ENCODE results near the gene NFRKB. TPM values are rescaled to one million over a fixed set of nuclear protein-coding genes. Genes with fewer than 3 reads are reported as not detected.
"Not testable (repeated sequence)": the region's sequence is repeated elsewhere in the genome, so short reads cannot be mapped to it uniquely, and the experiment has no call there.

The NFRKB gene
- total RNA-seq, 2 experiments from 2014 or later, result 35.2 to 36.6 TPM

GRCh38 chr11:129881570-129882170 is 13.7 kb downstream of the NFRKB start:
- intact Hi-C loops (cut with micrococcal nuclease), result no loop called here
- ATAC-seq (peak; percentile 82), DNase-seq (peak; percentile 59)
- Mint-ChIP-seq H3K36me3 (ENCODE audit: low read depth) (peaks cover 61% of the 10 kb centered on the region), H3K4me1 (ENCODE audit: low read depth) (no peaks in the 10 kb centered on the region), H3K27ac (no peak overlapping the region), H3K4me3 (no peak overlapping the region), H3K27me3 (no peaks in the 10 kb centered on the region), H3K9me3 (no peaks in the 10 kb centered on the region)
- POLR2A ChIA-PET, result interaction anchor here (1.1 to 1.5 kb wide), 2 partner anchors 9 to 205 kb away, joined by 3 to 5 read pairs; no protein-coding TSS in a partner anchor
- CTCF ChIA-PET, result interaction anchor here (0.6 to 3.4 kb wide), 12 partner anchors 9 to 1446 kb away, joined by 3 to 13 read pairs (median 4); no protein-coding TSS in a partner anchor
- TF ChIP-seq CTCF (IDR thresholded peaks at IDR 0.05), result peak; percentile 61

- CTCF ChIA-PET, result interaction anchor here (3.4 kb wide), 1 partner anchor 252 kb away, joined by 13 read pairs; no protein-coding TSS in a partner anchor
- ATAC-seq, result no peak
- H3K27me3 Mint-ChIP-seq, result no peaks in the 10 kb centered on the region
- H3K4me1 Mint-ChIP-seq (ENCODE audit: low read depth), result no peaks in the 10 kb centered on the region
- no peak overlapping the region for H3K4me3 Mint-ChIP-seq
- peaks cover 54% of the 10 kb centered on the region for H3K36me3 Mint-ChIP-seq (ENCODE audit: low read depth)
- no peak overlapping the region for H3K27ac Mint-ChIP-seq
- H3K9me3 Mint-ChIP-seq, result no peaks in the 10 kb centered on the region
- no peak for TF ChIP-seq CTCF (IDR thresholded peaks at IDR 0.05)
- DNase-seq, result no peak
- POLR2A ChIA-PET, result no interaction called here
- intact Hi-C loops (cut with micrococcal nuclease), result no loop called here
These were observed 15.1 kb downstream of the NFRKB start for GRCh38 chr11:129880311-129880710.

GRCh38 chr11:129871914-129872313 is 23.5 kb downstream of the NFRKB start:
- no peak for TF ChIP-seq CTCF (IDR thresholded peaks at IDR 0.05)
- H3K4me3 Mint-ChIP-seq, result no peak overlapping the region
- no peak for ATAC-seq
- no peak for DNase-seq
- no peaks in the 10 kb centered on the region for H3K27me3 Mint-ChIP-seq
- POLR2A ChIA-PET, result no interaction called here
- intact Hi-C loops (cut with micrococcal nuclease), result no loop called here
- H3K27ac Mint-ChIP-seq, result no peak overlapping the region
- H3K36me3 Mint-ChIP-seq (ENCODE audit: low read depth), result peaks cover 50% of the 10 kb centered on the region
- CTCF ChIA-PET, result interaction anchor here (1.0 kb wide), 1 partner anchor 9 kb away, joined by 3 read pairs; no protein-coding TSS in a partner anchor
- H3K9me3 Mint-ChIP-seq, result no peaks in the 10 kb centered on the region
- peaks cover 3% of the 10 kb centered on the region for H3K4me1 Mint-ChIP-seq (ENCODE audit: low read depth)

GRCh38 chr11:129868626-129869025 is 26.8 kb downstream of the NFRKB start:
- intact Hi-C loops (cut with micrococcal nuclease), result not testable (repeated sequence)

GRCh38 chr11:129866311-129866710 is 29.1 kb downstream of the NFRKB start:
- ChIA-PET POLR2A (no interaction called here), CTCF (interaction anchor here (1.0 kb wide), 1 partner anchor 266 kb away, joined by 3 read pairs; no protein-coding TSS in a partner anchor)
- no peak for TF ChIP-seq CTCF (IDR thresholded peaks at IDR 0.05)
- Mint-ChIP-seq H3K4me1 (ENCODE audit: low read depth) (peaks cover 22% of the 10 kb centered on the region), H3K9me3 (no peaks in the 10 kb centered on the region), H3K36me3 (ENCODE audit: low read depth) (peaks cover 66% of the 10 kb centered on the region), H3K4me3 (no peak overlapping the region), H3K27ac (peak overlapping the region; percentile 31), H3K27me3 (no peaks in the 10 kb centered on the region)
- ATAC-seq (no peak), DNase-seq (no peak)
- intact Hi-C loops (cut with micrococcal nuclease), result no loop called here

More at GRCh38 chr11:129868626-129869025, 26.8 kb downstream of the NFRKB start:
- H3K4me1 Mint-ChIP-seq (ENCODE audit: low read depth); CTCF ChIA-PET; ATAC-seq; H3K27me3 Mint-ChIP-seq; H3K9me3 Mint-ChIP-seq; H3K27ac Mint-ChIP-seq; H3K4me3 Mint-ChIP-seq; DNase-seq: not testable (repeated sequence)
- POLR2A ChIA-PET, result interaction anchor here (0.7 kb wide), 1 partner anchor 323 kb away, joined by 3 read pairs; no protein-coding TSS in a partner anchor
- H3K36me3 Mint-ChIP-seq (ENCODE audit: low read depth), result peaks cover 60% of the 10 kb centered on the region
